Ovary (tissue), 9 donors: ENCODE results near the gene PHYH. TPM values are rescaled to one million over a fixed set of nuclear protein-coding genes. Genes with fewer than 3 reads are reported as not detected.

ENCODE experiments used
- DNase-seq, 5 donors: peaks; one replicate each; pipeline ENCODE4 v3.0.0-alpha.2; 2019 to 2020
- H3K27ac ChIP-seq, 2 donors: fragments of 200-600 bp; one replicate each; pipeline versions ENCODE4 v1.5.1 to v1.8.0; 2019 to 2022
- H3K27me3 ChIP-seq: fragments of 200-600 bp; one replicate; pipeline ENCODE4 v1.8.0; 2022
- H3K36me3 ChIP-seq: fragments of 200-600 bp; sonication (generic); one replicate; pipeline ENCODE4 v1.5.1; 2019
- H3K4me1 ChIP-seq: one replicate; pipeline ENCODE4 v1.8.1; 2013; ENCODE audit warnings: mild to moderate bottlenecking, moderate library complexity; ENCODE audit not compliant: insufficient read depth
- H3K4me3 ChIP-seq: fragments of 200-600 bp; sonication (generic); one replicate; pipeline ENCODE4 v1.5.1; 2017
- H3K9me3 ChIP-seq, 2 donors: fragments of 200-600 bp in 1 of 2; sonication (generic) in 1 of 2; one replicate each; pipeline versions ENCODE4 v1.5.1 to v1.8.1; 2013 to 2019; ENCODE audit warnings: mild to moderate bottlenecking in 1 of 2, moderate library complexity in 1 of 2
- CTCF ChIP-seq, 3 donors: fragments of 450-650 bp in 2 of 3; fragments of 200-600 bp in 1 of 3; IDR thresholded peaks; one replicate each; pipeline versions ENCODE4 v1.5.1 to v1.8.0; 2016 to 2022; ENCODE audit warnings: antibody characterized with exemption in 3 of 3, mild to moderate bottlenecking in 1 of 3
- EP300 ChIP-seq: sonication (generic); formaldehyde crosslinking; IDR thresholded peaks from one replicate; pipeline ENCODE4 v1.6.1; 2017; ENCODE audit warnings: antibody characterized with exemption
- POLR2A ChIP-seq: fragments of 450-650 bp; IDR thresholded peaks from one replicate; pipeline ENCODE4 v1.6.1; 2017; ENCODE audit warnings: antibody characterized with exemption, mild to moderate bottlenecking, moderate library complexity
- WGBS, 3 donors: extraction: QIAGEN DNeasy Blood & Tissue Kit in 1 of 3; methylation state at CpG; one replicate each; pipeline versions ENCODE4 v1.1.5 to v1.1.7; 2013 to 2017; 5-methylcytosine and 5-hydroxymethylcytosine counted together
- intact Hi-C, 4 donors: fragments of 100-400 bp; cut with DNase I; formaldehyde crosslinking; loops; one replicate each; pipeline versions ENCODE4 v1.11.0 to v1.15.1; 2022 to 2023
- polyA plus RNA-seq, 2 donors: library from polyadenylated mRNA; stranded (reverse); fragments of 200-250 nt in 1 of 2; fragments of 350-450 nt in 1 of 2; fragmentation: Illumina TruSeq in 1 of 2; extraction: RNeasy Lipid Tissue Mini Kit (QIAGEN cat#74804) in 1 of 2; gene quantifications; one replicate each; pipeline ENCODE4 v1.2.3, GENCODE V29; 2013 to 2014
- total RNA-seq, 7 donors: library from RNA; depleted of rRNA in 2 of 7; stranded (reverse); fragments of >200 nt in 2 of 7; fragmentation: NEBNext Ultra II Directional in 3 of 7; extraction: Animal tissue kit (Norgen Biotek cat#: 25700) in 3 of 7; gene quantifications; one replicate each; pipeline versions ENCODE4 v1.1.0 to v1.2.4, GENCODE V29; 2016 to 2023
- donor health status: DM: no; HTN: no; CAD: no; lungs with moderate emphysema.
- donor health status: DM: no; HTN: no; CAD: no.
- donor health status: Bipolar disorder and iron deficiency.
- donor health status: DM: yes; HTN: yes; CAD: no.
- donor health status: DM: no; HTN: no; CAD: no.
- donor health status: DM: yes; HTN: yes; CAD: no.

Gene PHYH
- total and polyA plus RNA-seq, 9 donors, result 20.0 to 49.7 (median 39.7) TPM

- no peak for TF ChIP-seq POLR2A
- TF ChIP-seq EP300, result no peak
- no peak for TF ChIP-seq CTCF (IDR thresholded peaks at IDR 0.05)
- Histone ChIP-seq H3K27me3 (no peaks in the 10 kb centered on the region), H3K9me3 (no peaks in the 10 kb centered on the region), H3K27ac (no peak overlapping the region), H3K4me1 (peaks cover 1% of the 10 kb centered on the region), H3K36me3 (no peaks in the 10 kb centered on the region), H3K4me3 (no peak overlapping the region)
- 87 to 94% (median 90%) methylated on average over 6 of the region's 6 CpGs for WGBS, 3 donors
- no peak for DNase-seq
- intact Hi-C loops, result no loop called here
Observed at GRCh38 chr10:13231808-13232207, 68.1 kb downstream of the PHYH start.

GRCh38 chr10:13231190-13231589 lies 68.7 kb downstream of the PHYH start:
- Histone ChIP-seq H3K36me3 (no peaks in the 10 kb centered on the region), H3K27ac (no peak overlapping the region), H3K27me3 (no peaks in the 10 kb centered on the region), H3K4me3 (no peak overlapping the region), H3K4me1 (peaks cover 5% of the 10 kb centered on the region), H3K9me3 (no peaks in the 10 kb centered on the region)
- 68 to 74% (median 71%) methylated on average over 9 of the region's 9 CpGs for WGBS, 3 donors
- TF ChIP-seq EP300, result no peak
- TF ChIP-seq POLR2A, result no peak
- no peak for TF ChIP-seq CTCF (IDR thresholded peaks at IDR 0.05)
- no peak for DNase-seq
- intact Hi-C loops, result no loop called here

Other genes with a start within 250 kb of the PHYH start
- 100 to 1,000 TPM in 3 of 7 donors, 10 to 100 TPM in 4; 42.9 to 133 (median 96.2) TPM for gene OPTN, start 199.9 kb downstream of the PHYH start, total RNA-seq
- 10 to 100 TPM; 85.9 to 87.0 TPM for gene OPTN, start 199.9 kb downstream of the PHYH start, polyA plus RNA-seq
- 1 to 10 TPM in 2 of 7 donors, under 1 TPM in 3, not detected in 2; 0.32 to 1.7 (median 0.89) TPM for gene MCM10, start 138.5 kb downstream of the PHYH start, total RNA-seq
- gene MCM10, start 138.5 kb downstream of the PHYH start, polyA plus RNA-seq, result under 1 TPM; 0.20 to 0.28 TPM
- gene UCMA, start 65.7 kb downstream of the PHYH start, total RNA-seq, result under 1 TPM in 2 of 7 donors, not detected in 5; 0.38 to 0.48 TPM
- under 1 TPM in 1 of 2 donors, not detected in 1; 0.11 TPM for gene UCMA, start 65.7 kb downstream of the PHYH start, polyA plus RNA-seq
- 10 to 100 TPM; 27.2 to 62.0 (median 50.6) TPM for gene SEPHS1, start 48.2 kb upstream of the PHYH start, total RNA-seq
- 10 to 100 TPM; 39.7 to 76.7 TPM for gene SEPHS1, start 48.2 kb upstream of the PHYH start, polyA plus RNA-seq
- 10 to 100 TPM; 14.4 to 34.7 (median 19.8) TPM for gene BEND7, start 228.9 kb upstream of the PHYH start, total RNA-seq
- 10 to 100 TPM in 1 of 2 donors, 1 to 10 TPM in 1; 9.9 to 22.6 TPM for gene BEND7, start 228.9 kb upstream of the PHYH start, polyA plus RNA-seq